ENCODE measurements around the gene ETDB.
"Not testable (repeated sequence)": the region's sequence is repeated elsewhere in the genome, so short reads cannot be mapped to it uniquely, and the experiment has no call there.

GRCh38 chrX:135116064-135116463 lies 4.3 kb downstream of the ETDB start:
- not testable (repeated sequence) for TF ChIP-seq MAX (IDR thresholded peaks at IDR 0.05); ZBTB33 (IDR thresholded peaks at IDR 0.05); GABPA (IDR thresholded peaks at IDR 0.05 in 1 of 2, conservative IDR thresholded peaks at IDR 0.05 in 1 of 2); TAF1 (conservative IDR thresholded peaks at IDR 0.05); REST (IDR thresholded peaks at IDR 0.05); RAD21 (IDR thresholded peaks at IDR 0.05); NR2F2 (IDR thresholded peaks at IDR 0.05); YY1 (IDR thresholded peaks at IDR 0.05)
- TF ChIP-seq, protein P1, sequence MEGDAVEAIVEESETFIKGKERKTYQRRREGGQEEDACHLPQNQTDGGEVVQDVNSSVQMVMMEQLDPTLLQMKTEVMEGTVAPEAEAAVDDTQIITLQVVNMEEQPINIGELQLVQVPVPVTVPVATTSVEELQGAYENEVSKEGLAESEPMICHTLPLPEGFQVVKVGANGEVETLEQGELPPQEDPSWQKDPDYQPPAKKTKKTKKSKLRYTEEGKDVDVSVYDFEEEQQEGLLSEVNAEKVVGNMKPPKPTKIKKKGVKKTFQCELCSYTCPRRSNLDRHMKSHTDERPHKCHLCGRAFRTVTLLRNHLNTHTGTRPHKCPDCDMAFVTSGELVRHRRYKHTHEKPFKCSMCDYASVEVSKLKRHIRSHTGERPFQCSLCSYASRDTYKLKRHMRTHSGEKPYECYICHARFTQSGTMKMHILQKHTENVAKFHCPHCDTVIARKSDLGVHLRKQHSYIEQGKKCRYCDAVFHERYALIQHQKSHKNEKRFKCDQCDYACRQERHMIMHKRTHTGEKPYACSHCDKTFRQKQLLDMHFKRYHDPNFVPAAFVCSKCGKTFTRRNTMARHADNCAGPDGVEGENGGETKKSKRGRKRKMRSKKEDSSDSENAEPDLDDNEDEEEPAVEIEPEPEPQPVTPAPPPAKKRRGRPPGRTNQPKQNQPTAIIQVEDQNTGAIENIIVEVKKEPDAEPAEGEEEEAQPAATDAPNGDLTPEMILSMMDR (IDR thresholded peaks at IDR 0.05; ENCODE audit: low read depth, low read length, missing input control) = not testable (repeated sequence)
